Hematopoietic multipotent progenitor cell treated with erythropoietin and hydrocortisone succinate and interleukin-3 and kit ligand, for 15 days (in vitro differentiated cells): ENCODE results near the gene TEX2.
A peak's percentile ranks its signal among the peaks of the same experiment; 100 is the strongest.
"Not testable (repeated sequence)": the region's sequence is repeated elsewhere in the genome, so short reads cannot be mapped to it uniquely, and the experiment has no call there.

Experiments
- DNase-seq: peaks from one replicate; pipeline ENCODE4 v3.0.0-alpha.2; 2015; ENCODE audit warnings: low spot score

The TEX2 gene

DNA sequence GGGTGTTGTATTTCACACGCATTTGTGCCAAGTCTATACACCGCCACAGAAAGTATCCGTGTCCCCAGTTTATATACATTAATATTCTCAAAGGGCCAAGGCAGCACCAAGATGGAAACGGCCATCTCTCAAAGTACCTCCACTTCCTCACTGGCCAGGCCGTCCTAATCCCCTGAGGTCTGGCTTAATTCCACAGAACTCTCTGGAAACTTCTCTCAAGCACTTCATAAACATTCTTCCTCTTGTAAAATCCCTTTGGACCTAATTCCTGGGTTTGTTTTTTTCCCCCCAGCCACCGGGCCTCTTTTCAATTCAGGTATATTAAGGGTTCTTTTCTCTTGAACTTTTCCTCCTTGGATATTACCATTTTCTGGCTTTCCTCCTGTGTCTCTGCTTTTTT, 128.1 kb downstream of the TEX2 start:
- DNase-seq, result no peak

- DNase-seq, result no peak
Observed at GRCh38 chr17:64134216-64134970, 128.7 kb downstream of the TEX2 start.

DNA sequence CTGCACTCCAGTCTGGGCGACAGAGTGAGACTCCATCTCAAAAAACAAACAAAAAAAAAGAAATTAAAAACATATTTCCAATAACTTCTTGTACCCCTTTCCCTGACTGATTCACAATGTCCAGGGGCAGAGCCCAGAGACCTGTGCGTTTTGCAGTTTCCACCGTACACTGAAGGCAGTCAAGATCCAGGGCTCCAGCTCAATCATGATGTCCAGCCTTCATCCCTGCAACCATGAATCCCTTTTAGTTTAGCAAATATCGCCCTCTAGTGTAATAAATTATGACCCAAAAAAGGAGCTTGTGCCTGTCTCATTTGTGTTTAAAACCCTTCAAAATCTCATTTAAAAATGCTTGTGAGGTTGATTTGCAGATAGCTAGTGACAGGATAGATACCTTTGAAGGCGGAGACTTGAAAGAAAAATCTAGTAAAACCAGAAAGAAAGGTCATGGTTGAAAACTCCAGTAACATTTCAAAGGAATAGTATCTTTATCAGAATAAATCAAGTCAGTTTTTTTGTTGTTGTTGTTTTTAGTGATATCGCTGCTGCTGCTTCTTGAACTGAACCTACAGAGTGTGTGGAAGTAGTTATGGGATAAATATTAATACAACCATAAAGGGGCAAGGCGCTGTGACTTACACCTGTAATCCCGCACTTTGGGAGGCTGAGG, 129.4 kb downstream of the TEX2 start:
- peak; percentile 81 for DNase-seq

GRCh38 chr17:64131606-64132270, 131.3 kb downstream of the TEX2 start:
- DNase-seq, result no peak

DNA sequence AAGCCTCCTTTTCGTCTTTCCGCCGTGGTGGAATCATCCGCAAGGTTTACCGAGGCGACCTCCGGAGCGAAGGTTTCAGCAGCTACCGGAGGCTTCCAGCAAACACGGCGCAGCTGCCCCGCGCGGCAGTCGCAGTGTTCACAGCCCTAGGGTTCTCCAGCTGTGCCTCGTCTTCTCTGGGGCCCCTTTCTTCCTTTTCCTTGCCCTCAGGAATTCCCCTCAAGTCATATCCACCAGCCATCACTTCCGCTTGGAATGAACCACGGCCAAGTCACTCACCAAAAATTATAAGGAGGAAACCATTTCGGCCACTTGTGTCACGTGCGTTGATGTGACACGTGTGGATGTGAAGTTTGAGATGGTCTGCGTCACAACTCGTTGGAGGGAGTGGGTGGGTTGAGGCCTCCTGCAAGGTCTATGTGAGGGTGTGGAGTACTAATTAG, 132.5 kb downstream of the TEX2 start:
- DNase-seq, result no peak

GRCh38 chr17:64129765-64130558, 133.1 kb downstream of the TEX2 start, which contains the start of gene ERN1:
Gene ERN1 (minus strand): TSS chr17:64130144. CDS start chr17:64130029, 115 bp downstream.
- peak; percentile 90 for DNase-seq

DNA sequence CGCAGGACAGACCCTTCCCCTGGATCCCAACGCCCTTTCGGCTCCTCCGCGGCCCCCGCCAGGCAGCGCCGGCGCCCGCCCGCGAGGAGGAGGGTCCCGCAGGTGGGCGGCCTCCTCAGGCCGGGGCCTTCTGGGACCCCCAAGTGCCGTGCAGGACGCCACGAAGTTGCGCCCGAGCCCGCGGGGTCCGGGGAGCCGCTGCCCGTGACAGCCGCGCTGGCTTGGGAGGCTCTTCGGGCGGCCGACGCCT, 133.6 kb downstream of the TEX2 start:
- DNase-seq, result no peak

- no peak for DNase-seq
Observed at GRCh38 chr17:64128787-64129514, 134.1 kb downstream of the TEX2 start.

- DNase-seq, result no peak
Observed at GRCh38 chr17:64126918-64127317, 136.1 kb downstream of the TEX2 start.

GRCh38 chr17:64125937-64126336, 137.1 kb downstream of the TEX2 start:
- no peak for DNase-seq

DNA sequence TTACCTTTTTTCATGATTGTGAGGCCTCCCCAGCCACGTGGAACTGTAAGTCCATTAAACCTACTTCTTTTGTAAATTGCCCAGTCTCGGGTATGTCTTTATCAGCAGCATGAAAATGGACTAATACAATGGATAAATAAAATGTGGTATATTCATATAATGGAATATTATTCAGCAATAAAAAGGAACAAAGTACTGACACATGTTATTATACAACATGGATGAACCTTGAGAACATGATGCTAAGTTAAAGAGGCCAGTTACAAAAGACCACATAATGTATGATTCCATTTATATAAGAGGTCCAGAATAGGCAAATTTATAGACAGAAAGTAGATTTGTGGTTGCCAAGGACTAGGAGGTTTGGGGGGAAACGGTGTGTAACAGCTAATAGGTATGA, 138.5 kb downstream of the TEX2 start:
- no peak for DNase-seq

GRCh38 chr17:64123114-64123513, 139.9 kb downstream of the TEX2 start:
- no peak for DNase-seq

DNA sequence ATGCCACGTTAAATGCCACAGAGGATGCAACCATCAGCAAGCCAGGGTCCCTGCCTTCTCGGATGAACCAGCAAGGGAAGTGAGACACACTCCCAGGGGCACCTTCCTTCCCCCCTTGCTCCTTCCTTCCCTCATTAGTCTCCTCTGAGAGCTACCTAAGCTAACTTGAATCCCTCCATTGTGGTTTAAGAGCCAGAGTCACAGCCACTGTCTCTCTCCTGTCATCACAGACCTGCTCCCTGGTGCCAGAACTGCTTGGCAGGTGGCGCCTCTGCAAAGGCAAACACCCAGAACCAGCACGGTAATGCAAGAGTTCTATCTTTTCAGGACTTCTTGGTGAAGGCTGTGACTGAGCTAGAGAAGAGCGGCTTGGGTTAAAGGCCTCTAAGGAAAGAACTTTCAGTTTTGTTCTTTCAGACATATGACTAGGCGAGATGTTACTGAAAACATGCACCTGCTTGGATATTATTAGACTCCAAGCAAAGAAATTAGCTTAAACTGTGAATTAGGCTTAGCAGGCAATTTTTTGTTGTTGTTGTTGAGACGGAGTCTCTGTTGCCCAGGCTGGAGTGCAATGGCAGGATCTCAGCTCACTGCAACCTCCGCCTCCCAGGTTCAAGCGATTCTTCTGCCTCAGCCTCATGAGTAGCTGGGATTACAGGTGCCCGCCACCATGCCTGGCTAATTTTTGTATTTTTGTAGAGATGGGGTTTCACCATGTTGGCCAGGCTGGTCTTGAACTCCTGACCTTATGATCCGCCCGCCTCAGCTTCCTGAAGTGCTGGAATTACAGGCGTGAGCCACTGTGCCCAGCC, 141.9 kb downstream of the TEX2 start:
- not testable (repeated sequence) for DNase-seq

DNA sequence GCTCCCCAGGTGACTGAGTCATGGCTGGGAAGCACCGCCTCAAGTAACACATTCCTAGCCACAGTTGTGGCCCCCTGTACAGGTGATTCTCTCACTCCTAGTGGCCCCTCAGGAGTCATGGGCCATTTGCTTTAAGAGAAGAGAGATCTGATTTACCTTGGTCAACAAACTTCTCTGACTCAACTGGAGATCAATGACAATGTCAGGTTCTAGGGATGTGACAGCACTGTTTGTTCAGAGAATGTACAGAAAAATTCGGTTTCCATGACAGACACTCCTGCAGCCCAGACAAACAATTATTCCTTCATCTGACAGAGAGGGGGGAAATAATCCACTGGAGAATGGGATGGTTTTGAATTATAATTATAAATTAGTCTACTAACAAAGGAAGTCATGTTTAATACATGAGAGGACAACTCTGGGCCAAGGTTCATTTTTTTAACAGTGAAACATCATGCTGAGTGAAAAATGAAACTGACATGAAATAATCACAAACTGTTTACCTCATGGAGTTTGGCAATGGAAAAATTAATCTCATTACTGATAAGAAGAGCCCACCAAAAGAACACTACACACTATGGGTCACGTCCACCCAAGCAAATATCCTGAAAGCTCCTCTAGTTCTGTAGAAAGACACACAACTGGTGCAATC, 142.8 kb downstream of the TEX2 start:
- no peak for DNase-seq

DNA sequence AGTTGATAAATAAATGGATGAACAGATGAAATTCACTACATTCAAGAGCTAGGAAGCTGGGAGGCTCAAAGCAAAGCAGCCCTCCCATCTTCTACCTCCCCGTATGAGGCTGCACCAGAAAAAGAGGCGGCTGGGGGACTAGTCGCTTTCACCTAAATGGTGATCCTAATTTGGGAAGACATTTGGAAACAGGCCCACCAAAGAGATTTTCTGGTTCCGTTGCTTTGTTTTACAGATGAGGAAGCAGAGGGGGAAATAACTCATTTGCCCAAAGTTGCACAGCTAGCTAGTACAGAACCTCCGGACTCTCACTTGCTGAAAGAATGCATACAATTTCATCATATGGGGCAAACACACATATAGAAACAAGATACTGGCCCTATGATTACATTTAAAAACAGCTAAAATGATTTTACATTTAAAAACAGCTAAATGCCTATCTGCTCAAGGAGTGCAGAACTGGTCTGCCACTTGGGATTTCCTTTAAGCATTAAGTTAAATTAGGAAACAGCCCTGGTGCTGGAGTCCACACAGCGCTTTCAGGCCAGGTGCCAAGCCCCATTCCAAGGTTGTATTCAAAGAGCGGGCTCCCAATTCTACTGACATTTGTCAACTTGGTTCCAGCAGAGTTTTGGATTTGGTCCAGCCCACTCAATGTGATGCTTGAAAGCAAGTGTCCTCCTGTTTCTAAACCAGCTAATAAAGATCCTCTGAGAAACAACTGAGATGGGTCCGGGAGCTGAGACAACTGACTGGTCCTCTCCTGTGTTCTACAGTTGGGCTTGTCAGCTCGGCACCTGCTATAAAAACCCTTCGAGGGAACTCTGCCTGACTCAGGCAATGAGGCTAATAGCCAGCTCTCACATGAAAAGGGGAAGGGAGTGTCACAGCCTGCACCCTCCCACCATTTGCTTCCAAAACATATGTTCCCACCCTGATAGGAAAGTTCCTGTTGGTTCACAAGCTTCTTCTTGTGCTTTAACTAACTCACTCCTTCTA, 144.8 kb downstream of the TEX2 start:
- peak; percentile 25 for DNase-seq

DNA sequence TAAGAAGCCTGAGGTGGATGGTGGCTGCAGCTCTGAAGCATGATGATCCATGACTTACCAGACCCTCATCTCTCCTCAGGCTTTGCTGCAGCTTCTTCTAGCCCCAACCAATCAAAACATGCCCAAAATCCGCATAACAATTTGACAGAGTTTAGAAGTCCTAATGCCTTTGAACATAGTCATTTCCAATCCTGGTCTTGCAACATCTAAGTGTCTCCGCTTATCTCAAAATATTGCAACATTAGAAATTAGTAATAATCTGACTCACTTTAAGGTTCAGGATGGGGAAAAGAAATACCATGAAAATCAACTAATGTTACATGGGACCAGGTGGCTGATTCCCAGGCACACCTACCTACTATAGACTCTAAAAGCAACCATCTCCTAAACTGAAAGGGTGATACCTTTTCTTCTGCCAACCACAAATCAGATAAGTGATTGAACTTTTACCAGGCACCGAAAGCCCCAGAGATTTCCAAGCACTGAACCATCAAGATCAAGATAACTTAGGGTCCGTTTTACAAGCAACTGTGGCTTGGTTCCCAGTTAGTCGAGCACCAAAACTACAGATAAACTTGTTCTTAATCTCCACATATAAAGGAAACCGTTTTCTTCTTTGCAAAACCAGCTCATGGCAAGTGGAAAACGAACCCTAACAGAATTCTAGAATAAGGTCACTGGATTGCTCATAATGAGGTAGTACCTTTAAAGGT, 147.1 kb downstream of the TEX2 start:
- no peak for DNase-seq

- no peak for DNase-seq
Observed at GRCh38 chr17:64115043-64115698, 147.9 kb downstream of the TEX2 start.

DNA sequence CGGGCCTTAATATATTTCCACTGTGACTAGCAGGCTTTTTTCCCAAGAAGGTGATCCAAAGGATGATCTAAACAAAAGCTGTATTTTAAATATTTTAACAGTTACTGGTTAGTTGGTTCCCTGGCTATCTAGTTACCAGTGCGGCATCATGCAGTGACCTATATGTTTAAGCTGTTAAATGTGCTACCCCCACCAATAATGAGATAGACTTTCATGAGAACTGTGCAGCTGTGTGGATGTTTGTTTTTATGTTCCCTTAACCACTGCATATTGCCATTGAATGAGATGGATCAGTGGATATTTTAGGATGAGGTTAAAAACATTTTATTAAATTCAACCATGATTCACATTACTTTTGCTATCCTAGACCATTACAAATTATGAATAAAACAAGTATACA, 150.1 kb downstream of the TEX2 start:
- DNase-seq, result no peak
